Measurements from ENCODE around the gene FUT2. TPM values are rescaled to one million over a fixed set of nuclear protein-coding genes. Genes with fewer than 3 reads are reported as not detected.
A peak's percentile ranks its signal among the peaks of the same experiment; 100 is the strongest.
"Not testable (repeated sequence)": the region's sequence is repeated elsewhere in the genome, so short reads cannot be mapped to it uniquely, and the experiment has no call there.

FUT2 gene
- total RNA-seq, 1 donor from 2014 or later: not detected

DNA sequence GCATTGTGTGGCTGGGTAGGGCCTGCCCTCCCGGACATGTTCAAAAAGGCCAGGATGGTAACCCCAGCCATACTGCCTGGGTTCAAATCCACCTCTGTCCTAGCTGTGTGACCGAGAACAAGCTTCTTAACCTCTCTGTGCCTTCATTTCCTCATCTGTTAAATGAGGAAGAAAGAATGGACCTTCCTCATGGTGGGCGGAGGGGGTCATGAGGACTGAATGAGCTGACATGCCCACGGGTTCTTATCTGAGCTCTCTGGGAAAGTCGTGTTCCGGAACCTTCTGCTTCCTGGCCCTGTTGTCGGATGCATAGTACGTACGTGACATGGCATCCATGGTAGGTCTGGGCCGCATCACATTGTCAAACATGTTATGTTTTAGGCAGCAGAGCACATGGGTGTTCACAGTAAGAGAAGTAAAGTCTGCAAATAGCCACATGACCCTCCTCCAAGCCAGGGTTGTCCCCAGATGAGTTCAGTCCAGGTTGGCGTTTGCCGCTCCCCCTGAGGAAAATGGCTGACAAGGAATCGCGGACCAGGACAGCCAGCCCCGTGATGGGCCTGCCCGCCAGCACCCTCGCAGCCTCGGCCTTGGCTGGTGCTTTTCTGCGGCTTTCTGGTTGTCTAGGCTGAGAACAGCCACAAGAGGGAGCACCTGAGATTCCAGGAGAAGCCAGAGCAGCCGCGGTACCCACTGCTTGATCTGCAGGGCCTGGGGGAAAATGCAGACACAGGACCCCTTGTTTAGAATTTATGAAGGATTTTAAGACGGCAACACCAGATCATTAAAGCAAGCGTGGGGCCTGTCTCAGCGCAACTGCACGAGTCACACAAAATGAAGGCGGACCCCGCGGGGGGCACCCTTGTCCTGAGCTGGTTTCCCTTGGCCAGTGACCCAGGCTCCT is 20.6 kb upstream of the FUT2 start:
- Mint-ChIP-seq H3K4me1 (peaks cover 7% of the 10 kb centered on the region), H3K4me3 (no peak overlapping the region), H3K27me3 (peaks cover 1% of the 10 kb centered on the region), H3K27ac (no peak overlapping the region), H3K36me3 (ENCODE audit: low read depth) (no peaks in the 10 kb centered on the region), H3K9me3 (no peaks in the 10 kb centered on the region)
- POLR2A ChIA-PET: interaction anchor here (0.5 to 1.2 kb wide), 4 partner anchors 25 to 100 kb away, joined by 3 to 6 read pairs (median 6); no protein-coding TSS in a partner anchor
- CTCF ChIA-PET: interaction anchor here (0.7 to 2.1 kb wide), 12 partner anchors 9 to 113 kb away, joined by 3 to 15 read pairs (median 3); partner anchors contain the start of gene CA11
- ATAC-seq (ENCODE audit: low read depth) (peak; percentile 96), DNase-seq (peak; percentile 47)
- intact Hi-C loops (cut with micrococcal nuclease): loop anchor here (1.0 to 5.0 kb wide), 6 partner anchors 29 to 169 kb away; partner anchors contain the start of genes CA11, RPL18 and SPHK2
- TF ChIP-seq, protein P1, sequence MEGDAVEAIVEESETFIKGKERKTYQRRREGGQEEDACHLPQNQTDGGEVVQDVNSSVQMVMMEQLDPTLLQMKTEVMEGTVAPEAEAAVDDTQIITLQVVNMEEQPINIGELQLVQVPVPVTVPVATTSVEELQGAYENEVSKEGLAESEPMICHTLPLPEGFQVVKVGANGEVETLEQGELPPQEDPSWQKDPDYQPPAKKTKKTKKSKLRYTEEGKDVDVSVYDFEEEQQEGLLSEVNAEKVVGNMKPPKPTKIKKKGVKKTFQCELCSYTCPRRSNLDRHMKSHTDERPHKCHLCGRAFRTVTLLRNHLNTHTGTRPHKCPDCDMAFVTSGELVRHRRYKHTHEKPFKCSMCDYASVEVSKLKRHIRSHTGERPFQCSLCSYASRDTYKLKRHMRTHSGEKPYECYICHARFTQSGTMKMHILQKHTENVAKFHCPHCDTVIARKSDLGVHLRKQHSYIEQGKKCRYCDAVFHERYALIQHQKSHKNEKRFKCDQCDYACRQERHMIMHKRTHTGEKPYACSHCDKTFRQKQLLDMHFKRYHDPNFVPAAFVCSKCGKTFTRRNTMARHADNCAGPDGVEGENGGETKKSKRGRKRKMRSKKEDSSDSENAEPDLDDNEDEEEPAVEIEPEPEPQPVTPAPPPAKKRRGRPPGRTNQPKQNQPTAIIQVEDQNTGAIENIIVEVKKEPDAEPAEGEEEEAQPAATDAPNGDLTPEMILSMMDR (IDR thresholded peaks at IDR 0.05): peak; percentile 65

DNA sequence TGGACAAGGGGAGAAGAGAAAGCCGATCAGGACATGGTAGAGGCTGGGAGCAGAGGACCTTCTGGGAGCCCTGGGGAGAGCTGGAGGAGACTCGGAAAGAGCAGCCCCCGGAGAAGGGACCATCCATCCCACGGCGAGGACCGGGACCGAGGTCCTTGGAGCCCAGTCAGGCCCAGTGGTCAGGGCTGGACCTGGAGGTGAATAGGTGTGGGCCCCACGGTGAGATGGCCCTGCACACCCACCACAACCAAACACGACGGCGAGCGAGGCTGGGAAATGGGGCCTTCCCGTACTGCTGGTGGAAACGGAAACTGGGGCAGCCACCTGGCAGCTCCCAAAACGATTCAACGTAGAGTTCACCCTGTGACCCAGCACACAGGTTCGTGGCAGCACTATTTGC is 19.3 kb upstream of the FUT2 start:
- Mint-ChIP-seq H3K4me3 (no peak overlapping the region), H3K27me3 (peaks cover 1% of the 10 kb centered on the region), H3K4me1 (peaks cover 7% of the 10 kb centered on the region), H3K36me3 (ENCODE audit: low read depth) (no peaks in the 10 kb centered on the region), H3K27ac (no peak overlapping the region), H3K9me3 (no peaks in the 10 kb centered on the region)
- ChIA-PET CTCF (interaction anchor here (1.1 to 1.3 kb wide), 3 partner anchors 15 to 112 kb away, joined by 3 read pairs; no protein-coding TSS in a partner anchor), POLR2A (no interaction called here)
- no peak for ATAC-seq (ENCODE audit: low read depth)
- DNase-seq: no peak
- TF ChIP-seq, protein P1 (IDR thresholded peaks at IDR 0.05): no peak
- intact Hi-C loops (cut with micrococcal nuclease): loop anchor here (5.0 kb wide), 1 partner anchor 36 kb away; no protein-coding TSS in a partner anchor

DNA sequence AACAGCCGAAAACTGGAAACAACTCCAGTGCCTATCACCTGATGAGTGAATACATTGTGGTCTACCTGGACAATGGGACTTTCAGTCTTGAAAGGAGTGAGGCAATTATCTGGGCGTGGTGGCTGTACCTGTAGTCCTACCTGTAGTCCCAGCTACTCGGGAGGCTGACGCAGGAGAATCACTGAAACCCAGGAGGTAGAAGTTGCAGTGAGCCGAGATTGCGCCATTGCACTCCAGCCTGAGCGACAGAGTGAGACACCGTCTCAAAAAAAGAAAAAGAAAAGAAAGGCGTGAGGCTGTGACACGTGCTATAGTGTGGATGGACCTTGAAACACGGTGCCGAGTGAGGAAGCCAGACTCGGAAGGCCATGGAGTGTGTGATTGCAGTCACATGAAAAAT is 18.9 kb upstream of the FUT2 start:
- H3K27ac Mint-ChIP-seq: no peak overlapping the region
- no peak overlapping the region for H3K4me3 Mint-ChIP-seq
- H3K9me3 Mint-ChIP-seq: no peaks in the 10 kb centered on the region
- intact Hi-C loops (cut with micrococcal nuclease): loop anchor here (5.0 kb wide), 1 partner anchor 35 kb away; no protein-coding TSS in a partner anchor
- TF ChIP-seq, protein P1 (IDR thresholded peaks at IDR 0.05): no peak
- ATAC-seq (ENCODE audit: low read depth) (no peak), DNase-seq (no peak)
- H3K27me3 Mint-ChIP-seq: peaks cover 1% of the 10 kb centered on the region
- no peaks in the 10 kb centered on the region for H3K36me3 Mint-ChIP-seq (ENCODE audit: low read depth)
- peaks cover 7% of the 10 kb centered on the region for H3K4me1 Mint-ChIP-seq
- ChIA-PET POLR2A (no interaction called here), CTCF (interaction anchor here (1.1 to 1.3 kb wide), 2 partner anchors 15 to 28 kb away, joined by 3 read pairs; no protein-coding TSS in a partner anchor)

DNA sequence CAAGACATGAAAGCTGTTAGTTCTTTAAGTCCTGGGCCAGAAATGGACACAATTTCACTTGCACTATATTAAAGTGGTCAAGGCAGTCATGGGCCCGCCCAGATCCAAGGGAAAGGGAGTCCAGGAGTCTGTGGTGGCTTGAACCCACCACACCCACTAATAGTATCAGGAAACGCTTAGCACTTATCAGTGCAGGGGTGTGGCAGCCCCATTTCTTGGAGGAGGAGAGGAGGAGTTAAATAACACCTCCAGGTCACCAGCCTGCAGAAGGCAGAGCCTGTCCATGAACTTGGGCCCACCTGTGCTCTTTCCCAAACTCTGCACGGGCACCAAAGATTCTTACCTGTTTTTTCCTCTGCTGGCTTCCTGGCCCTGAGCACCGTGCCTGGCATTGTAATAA is 17.6 kb upstream of the FUT2 start:
- ChIA-PET POLR2A (no interaction called here), CTCF (no interaction called here)
- H3K27me3 Mint-ChIP-seq: peaks cover 1% of the 10 kb centered on the region
- DNase-seq: no peak
- no peaks in the 10 kb centered on the region for H3K36me3 Mint-ChIP-seq (ENCODE audit: low read depth)
- TF ChIP-seq, protein P1 (IDR thresholded peaks at IDR 0.05): no peak
- no peak for ATAC-seq (ENCODE audit: low read depth)
- H3K9me3 Mint-ChIP-seq: no peaks in the 10 kb centered on the region
- H3K4me1 Mint-ChIP-seq: peaks cover 7% of the 10 kb centered on the region
- intact Hi-C loops (cut with micrococcal nuclease): loop anchor here (5.0 kb wide), 1 partner anchor 34 kb away; no protein-coding TSS in a partner anchor
- no peak overlapping the region for H3K27ac Mint-ChIP-seq
- no peak overlapping the region for H3K4me3 Mint-ChIP-seq

DNA sequence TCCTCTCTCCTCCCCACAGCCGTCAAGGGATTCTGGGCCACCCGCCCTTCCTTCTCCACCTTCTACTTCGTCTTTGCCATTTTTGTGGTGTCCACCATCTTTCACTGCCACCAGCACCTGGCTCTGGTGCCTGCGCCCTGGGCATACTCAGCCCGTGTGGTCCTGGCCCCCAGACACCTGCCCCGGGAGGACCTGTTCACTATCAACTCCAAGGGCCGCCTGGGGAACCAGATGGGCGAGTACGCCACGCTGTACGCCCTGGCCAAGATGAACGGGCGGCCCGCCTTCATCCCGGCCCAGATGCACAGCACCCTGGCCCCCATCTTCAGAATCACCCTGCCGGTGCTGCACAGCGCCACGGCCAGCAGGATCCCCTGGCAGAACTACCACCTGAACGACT is 15.8 kb upstream of the FUT2 start:
- H3K27me3 Mint-ChIP-seq; H3K4me3 Mint-ChIP-seq; CTCF ChIA-PET; ATAC-seq (ENCODE audit: low read depth); H3K4me1 Mint-ChIP-seq; intact Hi-C loops (cut with micrococcal nuclease); H3K27ac Mint-ChIP-seq; H3K36me3 Mint-ChIP-seq (ENCODE audit: low read depth); DNase-seq; POLR2A ChIA-PET; H3K9me3 Mint-ChIP-seq: not testable (repeated sequence)

Data from activated B cell treated with CpG ODN at 0.5 μM for 24 hours (primary cell).